Liver (tissue), 9 donors: ENCODE measurements around the gene RHOV. TPM values are rescaled to one million over a fixed set of nuclear protein-coding genes. Genes with fewer than 3 reads are reported as not detected.

ENCODE experiments used
- DNase-seq: peaks from one replicate; pipeline ENCODE4 v3.0.0-alpha.2; 2017; ENCODE audit warnings: low spot score
- H3K27ac ChIP-seq, 2 donors: one replicate each; pipeline ENCODE4 v1.7.0; 2013; ENCODE audit warnings: inconsistent platforms in 2 of 2, low read length in 2 of 2, control low read depth in 1 of 2, low read depth in 1 of 2, mild to moderate bottlenecking in 1 of 2
- H3K27me3 ChIP-seq, 4 donors: one replicate each; pipeline versions ENCODE4 v1.6.1 to v1.7.0; 2013; ENCODE audit warnings: low read length in 3 of 4, inconsistent platforms in 1 of 4, mild to moderate bottlenecking in 1 of 4, moderate library complexity in 1 of 4; ENCODE audit not compliant: control insufficient read depth in 4 of 4, insufficient read depth in 4 of 4
- H3K36me3 ChIP-seq, 4 donors: one replicate each; pipeline versions ENCODE4 v1.6.1 to v1.7.0; 2013; ENCODE audit warnings: low read length in 3 of 4, mild to moderate bottlenecking in 3 of 4, low read depth in 1 of 4, moderate library complexity in 1 of 4; ENCODE audit not compliant: control insufficient read depth in 4 of 4, insufficient read depth in 3 of 4
- H3K4me1 ChIP-seq, 4 donors: one replicate each; pipeline versions ENCODE4 v1.6.1 to v1.7.0; 2013; ENCODE audit warnings: low read length in 3 of 4, mild to moderate bottlenecking in 3 of 4, moderate library complexity in 1 of 4; ENCODE audit not compliant: control insufficient read depth in 4 of 4, insufficient read depth in 4 of 4
- H3K4me3 ChIP-seq, 3 donors: one replicate each; pipeline versions ENCODE4 v1.6.1 to v1.7.0; 2013; ENCODE audit warnings: low read length in 3 of 3, control low read depth in 1 of 3, low read depth in 1 of 3, mild to moderate bottlenecking in 1 of 3
- H3K9ac ChIP-seq, 2 donors: one replicate each; pipeline ENCODE4 v1.7.0; 2013; ENCODE audit warnings: low read length in 2 of 2, mild to moderate bottlenecking in 2 of 2, moderate library complexity in 2 of 2, control low read depth in 1 of 2, low read depth in 1 of 2
- H3K9me3 ChIP-seq, 4 donors: one replicate each; pipeline versions ENCODE4 v1.6.1 to v1.7.0; 2013; ENCODE audit warnings: low read length in 3 of 4; ENCODE audit not compliant: control insufficient read depth in 4 of 4
- ATF3 ChIP-seq: IDR thresholded peaks from 2 replicates; pipeline ENCODE4 v1.6.1; 2016; ENCODE audit warnings: antibody characterized with exemption
- CTCF ChIP-seq: fragments of 150-350 bp; IDR thresholded peaks from 2 replicates; pipeline ENCODE4 v1.5.1; 2017; ENCODE audit warnings: improper control_type of control experiment, low read depth, low read length; ENCODE audit not compliant: missing input control
- FOXA1 ChIP-seq: IDR thresholded peaks from 2 replicates; pipeline ENCODE4 v1.6.1; 2016; ENCODE audit warnings: antibody characterized with exemption
- FOXA2 ChIP-seq: IDR thresholded peaks from 2 replicates; pipeline ENCODE4 v1.6.1; 2016; ENCODE audit warnings: antibody characterized with exemption
- HNF4G ChIP-seq: IDR thresholded peaks from 2 replicates; pipeline ENCODE4 v1.6.1; 2016; ENCODE audit warnings: antibody characterized with exemption
- JUND ChIP-seq, 2 donors: IDR thresholded peaks; 2 replicates each; pipeline ENCODE4 v1.6.1; 2016; ENCODE audit warnings: antibody characterized with exemption in 2 of 2
- NR2F2 ChIP-seq: IDR thresholded peaks from 2 replicates; pipeline ENCODE4 v1.6.1; 2016; ENCODE audit warnings: antibody characterized with exemption
- RAD21 ChIP-seq, 2 donors: IDR thresholded peaks; 2 replicates each; pipeline ENCODE4 v1.6.1; 2016; ENCODE audit warnings: antibody characterized with exemption in 2 of 2, mild to moderate bottlenecking in 2 of 2
- RXRA ChIP-seq, 2 donors: IDR thresholded peaks; 2 replicates each; pipeline ENCODE4 v1.6.1; 2017 to 2018; ENCODE audit warnings: antibody characterized with exemption in 2 of 2, mild to moderate bottlenecking in 1 of 2
- SP1 ChIP-seq: IDR thresholded peaks from 2 replicates; pipeline ENCODE4 v1.6.1; 2018; ENCODE audit warnings: antibody characterized with exemption, mild to moderate bottlenecking
- TAF1 ChIP-seq: conservative IDR thresholded peaks from 2 replicates; pipeline ENCODE4 v1.6.1; 2016; ENCODE audit warnings: antibody characterized with exemption, mild to moderate bottlenecking
- YY1 ChIP-seq: IDR thresholded peaks from 2 replicates; pipeline ENCODE4 v1.6.1; 2016; ENCODE audit warnings: antibody characterized with exemption, mild to moderate bottlenecking
- ZBTB33 ChIP-seq: IDR thresholded peaks from 2 replicates; pipeline ENCODE4 v1.6.1; 2016; ENCODE audit warnings: antibody characterized with exemption
- WGBS: extraction: QIAGEN DNeasy Blood & Tissue Kit; methylation state at CpG from one replicate; pipeline ENCODE4 v1.1.7; 2013; 5-methylcytosine and 5-hydroxymethylcytosine counted together
- polyA plus RNA-seq, 2 donors: library from polyadenylated mRNA; stranded (reverse) in 1 of 2; unstranded in 1 of 2; fragments of 200-250 nt in 1 of 2; fragments of >200 nt in 1 of 2; fragmentation: Nextera tagmentation in 1 of 2; extraction: Ambion mirVana in 1 of 2; gene quantifications; one replicate each; pipeline versions ENCODE4 v1.2.1 to v1.2.3, GENCODE V29; 2013 to 2015
- total RNA-seq, 2 donors: library from RNA; depleted of rRNA; stranded (reverse); fragments of >200 nt; gene quantifications; one replicate each; pipeline ENCODE4 v1.2.3, GENCODE V29; 2014
- TF ChIP-seq, protein P1 (sequence below): IDR thresholded peaks from 2 replicates; pipeline ENCODE4 v1.6.1; 2016; ENCODE audit warnings: antibody characterized with exemption, mild to moderate bottlenecking
- TF ChIP-seq, protein P2 (sequence below): IDR thresholded peaks from 2 replicates; pipeline ENCODE4 v1.6.1; 2016; ENCODE audit warnings: antibody characterized with exemption
- donor health status: healthy.
- donor health status: healthy.
- donor health status: healthy.
- donor health status: healthy.
- donor health status: healthy.

RHOV gene
- total and polyA plus RNA-seq, 4 donors: 0.05 TPM; not detected in 3

GRCh38 chr15:40857601-40858341, 16.3 kb downstream of the RHOV start:
- Histone ChIP-seq H3K4me3 (no peak overlapping the region), H3K27me3 (no peaks in the 10 kb centered on the region), H3K9me3 (no peaks in the 10 kb centered on the region), H3K4me1 (peaks cover 0 to 11% (median 3%) of the 10 kb centered on the region in 4 donors), H3K9ac (no peak overlapping the region), H3K27ac (no peak overlapping the region), H3K36me3 (no peaks in the 10 kb centered on the region)
- peak; percentile 92 for TF ChIP-seq CTCF
- no peak for TF ChIP-seq ATF3
- TF ChIP-seq RAD21 (IDR thresholded peaks at IDR 0.05): peak; percentile 79 to 92
- peak; percentile 88 for DNase-seq
- 29% methylated on average over 15 of the region's 15 CpGs for WGBS

- no peak overlapping the region for H3K9ac ChIP-seq
- 69% methylated on average over 8 of the region's 8 CpGs for WGBS
- no peak for TF ChIP-seq FOXA2
- no peak for TF ChIP-seq TAF1
- no peak for TF ChIP-seq CTCF
- TF ChIP-seq FOXA1: no peak
- TF ChIP-seq ATF3: no peak
- TF ChIP-seq, protein P1, sequence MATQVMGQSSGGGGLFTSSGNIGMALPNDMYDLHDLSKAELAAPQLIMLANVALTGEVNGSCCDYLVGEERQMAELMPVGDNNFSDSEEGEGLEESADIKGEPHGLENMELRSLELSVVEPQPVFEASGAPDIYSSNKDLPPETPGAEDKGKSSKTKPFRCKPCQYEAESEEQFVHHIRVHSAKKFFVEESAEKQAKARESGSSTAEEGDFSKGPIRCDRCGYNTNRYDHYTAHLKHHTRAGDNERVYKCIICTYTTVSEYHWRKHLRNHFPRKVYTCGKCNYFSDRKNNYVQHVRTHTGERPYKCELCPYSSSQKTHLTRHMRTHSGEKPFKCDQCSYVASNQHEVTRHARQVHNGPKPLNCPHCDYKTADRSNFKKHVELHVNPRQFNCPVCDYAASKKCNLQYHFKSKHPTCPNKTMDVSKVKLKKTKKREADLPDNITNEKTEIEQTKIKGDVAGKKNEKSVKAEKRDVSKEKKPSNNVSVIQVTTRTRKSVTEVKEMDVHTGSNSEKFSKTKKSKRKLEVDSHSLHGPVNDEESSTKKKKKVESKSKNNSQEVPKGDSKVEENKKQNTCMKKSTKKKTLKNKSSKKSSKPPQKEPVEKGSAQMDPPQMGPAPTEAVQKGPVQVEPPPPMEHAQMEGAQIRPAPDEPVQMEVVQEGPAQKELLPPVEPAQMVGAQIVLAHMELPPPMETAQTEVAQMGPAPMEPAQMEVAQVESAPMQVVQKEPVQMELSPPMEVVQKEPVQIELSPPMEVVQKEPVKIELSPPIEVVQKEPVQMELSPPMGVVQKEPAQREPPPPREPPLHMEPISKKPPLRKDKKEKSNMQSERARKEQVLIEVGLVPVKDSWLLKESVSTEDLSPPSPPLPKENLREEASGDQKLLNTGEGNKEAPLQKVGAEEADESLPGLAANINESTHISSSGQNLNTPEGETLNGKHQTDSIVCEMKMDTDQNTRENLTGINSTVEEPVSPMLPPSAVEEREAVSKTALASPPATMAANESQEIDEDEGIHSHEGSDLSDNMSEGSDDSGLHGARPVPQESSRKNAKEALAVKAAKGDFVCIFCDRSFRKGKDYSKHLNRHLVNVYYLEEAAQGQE: no peak
- TF ChIP-seq YY1: no peak
- no peak for TF ChIP-seq JUND (IDR thresholded peaks at IDR 0.05)
- no peak for TF ChIP-seq NR2F2
- TF ChIP-seq SP1: no peak
- TF ChIP-seq RAD21 (IDR thresholded peaks at IDR 0.05): no peak
- TF ChIP-seq RXRA (IDR thresholded peaks at IDR 0.05): no peak
- TF ChIP-seq, protein P2, sequence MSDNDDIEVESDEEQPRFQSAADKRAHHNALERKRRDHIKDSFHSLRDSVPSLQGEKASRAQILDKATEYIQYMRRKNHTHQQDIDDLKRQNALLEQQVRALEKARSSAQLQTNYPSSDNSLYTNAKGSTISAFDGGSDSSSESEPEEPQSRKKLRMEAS: no peak
- TF ChIP-seq ZBTB33: no peak
- TF ChIP-seq HNF4G: no peak
- no peak for DNase-seq
- peaks cover 0 to 11% (median 3%) of the 10 kb centered on the region in 4 donors for H3K4me1 ChIP-seq
- no peaks in the 10 kb centered on the region for H3K36me3 ChIP-seq
- no peak overlapping the region for H3K4me3 ChIP-seq
- no peaks in the 10 kb centered on the region for H3K9me3 ChIP-seq
- no peak overlapping the region for H3K27ac ChIP-seq
- H3K27me3 ChIP-seq: no peaks in the 10 kb centered on the region
These were observed 17.3 kb downstream of the RHOV start for GRCh38 chr15:40856746-40857145.
